Activated naive CD8-positive, alpha-beta T cell treated with anti-CD3 and anti-CD28 coated beads, Interleukin-2, amount 50 U/mL, for 16 hours (primary cell): ENCODE measurements around the gene ULK4.

ENCODE experiments used
- DNase-seq: peaks from one replicate; pipeline ENCODE4 v3.0.0-alpha.2; 2020; ENCODE audit warnings: low read depth, low spot score

Gene ULK4

DNA sequence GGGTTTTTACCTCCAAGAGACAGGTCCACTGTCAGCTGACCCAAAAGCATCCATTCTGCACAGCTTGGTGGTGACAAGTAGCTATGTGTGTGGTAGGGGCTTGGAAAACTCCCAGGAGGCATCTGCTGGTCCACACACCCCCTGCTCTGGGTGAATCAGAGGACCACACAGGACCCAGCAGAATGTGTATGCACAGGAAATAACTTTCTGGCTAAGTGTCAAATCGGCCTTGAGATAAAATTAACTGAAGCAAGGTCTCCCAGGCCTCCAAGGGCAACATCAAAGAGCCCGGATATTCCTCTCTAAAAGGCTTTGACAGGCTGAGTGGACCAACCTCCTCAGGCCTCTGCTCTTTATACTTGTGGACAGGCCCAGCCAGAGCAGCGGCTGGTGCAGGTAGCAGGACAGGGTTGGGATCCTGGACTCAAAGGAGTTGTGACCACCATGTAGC lies 696.1 kb downstream of the ULK4 start:
- DNase-seq, result no peak

DNA sequence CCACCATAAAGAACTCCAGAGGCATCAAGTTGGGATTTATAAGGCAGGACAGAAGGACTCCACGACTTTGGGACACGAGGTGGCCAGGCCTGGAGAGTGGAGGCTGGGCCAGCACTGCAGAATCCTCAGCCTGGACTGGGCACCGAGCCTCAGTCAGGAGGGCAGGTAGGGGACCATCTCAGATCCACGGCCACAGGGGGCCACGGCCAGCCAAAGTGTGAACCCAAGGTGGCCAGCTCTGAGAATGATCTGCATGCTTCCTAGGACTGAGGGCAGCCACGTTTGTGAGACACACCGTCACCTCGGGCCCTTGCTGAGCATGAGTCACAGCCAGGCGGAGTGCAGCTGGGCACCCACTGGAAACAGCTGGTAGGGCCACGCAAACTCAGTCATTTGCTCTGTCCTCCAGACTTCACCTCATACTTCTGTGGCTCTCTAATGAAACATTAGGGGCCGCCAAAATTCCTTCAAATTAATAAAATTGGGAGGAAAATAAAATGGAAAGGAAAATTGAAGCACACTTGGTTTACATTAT lies 696.8 kb downstream of the ULK4 start:
- DNase-seq, result no peak

DNA sequence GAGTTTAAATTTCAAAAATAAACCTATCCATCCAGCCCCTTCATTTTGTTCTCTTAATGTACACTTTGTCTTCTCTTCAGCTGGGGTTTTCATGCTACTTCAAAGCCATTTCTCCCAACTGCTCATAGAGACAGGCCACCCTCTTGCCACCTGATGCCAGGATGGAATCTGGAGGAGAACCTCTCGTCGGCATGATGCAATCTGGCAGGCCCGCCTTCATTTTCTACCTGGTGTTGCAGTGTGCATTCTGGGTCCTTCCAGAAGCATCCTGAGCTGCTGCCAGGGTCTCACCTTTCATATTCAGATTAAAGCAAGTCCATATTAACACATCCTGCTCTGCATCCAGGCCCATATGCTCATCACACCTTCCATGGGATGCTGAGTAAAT lies 701.8 kb downstream of the ULK4 start:
- no peak for DNase-seq

DNA sequence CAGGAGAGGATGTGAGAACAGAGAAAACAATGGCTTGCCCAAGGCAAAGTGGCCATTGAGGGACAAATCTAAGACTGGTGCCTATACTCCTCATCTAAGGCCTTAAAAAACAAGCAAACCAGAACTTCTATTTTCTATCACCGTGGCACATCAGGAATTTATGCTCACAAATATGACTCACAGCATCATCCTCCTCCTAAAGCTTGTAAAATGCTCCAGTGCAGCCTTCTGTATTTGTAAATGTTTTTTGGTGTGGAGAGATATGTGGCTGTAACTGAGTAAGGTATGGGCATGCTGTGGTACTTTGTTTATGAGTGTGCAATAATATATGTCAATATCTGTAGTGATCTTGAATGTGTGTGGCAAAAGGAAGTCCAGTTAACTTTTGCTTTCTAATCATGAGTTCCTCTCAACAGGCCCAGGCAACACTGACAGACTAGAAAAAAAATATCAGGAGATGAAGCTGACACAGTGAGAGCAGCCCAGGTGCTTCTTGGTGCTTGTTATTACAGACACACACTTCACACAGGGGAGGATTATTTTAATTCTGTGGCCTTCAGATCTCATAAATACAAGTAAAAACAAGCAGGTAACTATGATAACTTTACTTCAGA lies 702.3 kb downstream of the ULK4 start:
- DNase-seq, result no peak

DNA sequence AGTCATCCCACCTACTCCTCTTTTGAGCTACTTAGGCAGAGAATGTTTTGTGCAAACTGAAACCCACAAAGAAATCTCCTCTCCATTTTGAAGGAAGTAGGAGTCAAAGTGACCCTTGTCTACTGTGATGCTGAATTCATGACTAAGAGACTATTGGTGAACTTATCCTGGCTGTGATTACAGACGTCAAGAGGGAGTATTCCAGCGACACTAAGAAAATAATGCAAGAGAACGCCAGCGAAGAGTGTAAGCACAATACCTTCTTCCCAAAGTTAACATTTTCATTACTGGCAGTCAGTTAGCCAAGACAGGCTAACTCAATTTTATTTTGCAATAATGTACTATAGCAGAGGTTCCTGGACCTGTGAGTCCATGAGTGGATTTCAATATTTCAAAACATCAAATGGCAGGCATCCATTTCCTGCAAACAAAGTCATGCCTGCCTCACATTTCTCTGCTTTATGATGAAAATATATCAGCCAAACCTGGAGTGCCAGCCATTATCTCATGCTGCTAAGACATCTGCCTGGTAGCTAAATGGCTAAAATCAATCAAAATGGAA lies 703.6 kb downstream of the ULK4 start:
- no peak for DNase-seq

DNA sequence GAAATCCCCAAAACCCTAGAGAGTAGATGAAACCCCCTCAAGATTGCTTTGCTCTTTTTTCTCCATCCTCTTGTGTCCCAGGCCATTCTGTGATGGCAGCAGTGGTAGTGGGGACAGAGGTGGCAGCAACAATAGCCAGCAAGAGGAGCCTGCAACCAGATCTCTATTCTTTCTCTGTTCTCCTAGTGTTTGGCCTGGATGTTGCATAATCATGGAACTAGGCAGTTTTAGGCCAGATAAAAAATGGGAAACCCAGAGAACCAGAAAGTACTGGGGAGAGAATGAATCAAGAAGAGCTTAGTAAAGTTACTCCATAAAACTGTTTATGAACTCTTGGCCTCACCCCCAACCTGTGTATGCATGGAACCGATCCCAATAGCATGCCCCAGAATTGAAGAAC lies 710.3 kb downstream of the ULK4 start:
- DNase-seq, result no peak

DNA sequence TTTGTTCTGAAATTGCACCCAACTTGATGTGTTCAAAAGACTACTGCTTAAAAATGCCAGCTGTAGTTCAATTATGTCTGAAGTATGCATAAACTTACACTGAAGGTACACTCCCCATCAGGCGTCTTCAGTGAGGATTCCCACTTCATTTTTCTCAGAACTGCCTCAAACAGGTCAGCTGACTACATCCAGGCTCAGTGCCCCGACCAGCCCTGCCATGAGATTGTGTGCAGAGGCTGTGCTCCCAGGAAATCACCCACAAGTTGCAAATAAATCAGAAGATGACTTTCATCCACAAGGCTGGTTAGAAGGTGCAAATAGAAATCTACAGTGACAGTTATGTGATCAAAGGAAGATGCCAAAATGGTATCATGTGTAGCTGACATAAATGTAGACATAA lies 711.1 kb downstream of the ULK4 start:
- no peak for DNase-seq

DNA sequence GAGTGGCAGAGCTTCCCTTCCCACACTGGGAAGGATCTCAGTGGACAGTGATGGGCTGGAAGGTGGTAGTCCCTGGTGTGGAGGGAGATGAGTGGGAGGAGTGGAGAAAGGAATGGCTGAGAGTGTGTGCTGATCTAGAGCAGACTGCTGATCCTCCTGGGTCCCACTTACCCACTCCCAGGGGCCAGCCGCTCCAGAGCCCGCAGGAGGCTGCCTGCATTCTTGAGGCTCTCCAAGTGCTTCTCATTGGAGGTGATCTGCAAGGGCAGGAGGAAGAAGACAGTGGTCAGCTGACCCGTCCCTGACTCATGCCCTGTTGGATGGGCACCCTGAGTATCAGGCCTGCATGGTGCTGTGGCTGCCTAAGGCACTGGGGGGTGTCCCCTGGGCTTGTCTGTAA lies 712.6 kb downstream of the ULK4 start:
- DNase-seq, result no peak

DNA sequence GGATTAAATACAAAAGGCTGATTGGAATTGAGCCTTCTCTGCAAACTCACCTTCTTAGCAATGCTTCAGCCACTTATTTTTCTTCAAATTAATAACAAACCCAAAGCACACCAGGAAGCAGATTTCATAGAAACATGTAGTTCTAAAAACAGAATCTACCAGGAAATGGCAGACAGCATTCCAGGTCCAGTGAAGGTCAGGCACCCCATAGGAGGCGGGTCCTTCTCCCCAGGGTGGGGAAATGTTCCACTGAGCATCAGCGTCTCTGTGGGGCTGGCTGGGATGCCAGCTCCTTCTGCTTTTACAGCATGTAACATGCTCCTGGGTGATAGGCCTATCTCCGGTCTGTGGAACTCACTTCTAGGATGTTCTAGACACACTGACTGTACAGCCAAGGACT lies 713.4 kb downstream of the ULK4 start:
- no peak for DNase-seq

DNA sequence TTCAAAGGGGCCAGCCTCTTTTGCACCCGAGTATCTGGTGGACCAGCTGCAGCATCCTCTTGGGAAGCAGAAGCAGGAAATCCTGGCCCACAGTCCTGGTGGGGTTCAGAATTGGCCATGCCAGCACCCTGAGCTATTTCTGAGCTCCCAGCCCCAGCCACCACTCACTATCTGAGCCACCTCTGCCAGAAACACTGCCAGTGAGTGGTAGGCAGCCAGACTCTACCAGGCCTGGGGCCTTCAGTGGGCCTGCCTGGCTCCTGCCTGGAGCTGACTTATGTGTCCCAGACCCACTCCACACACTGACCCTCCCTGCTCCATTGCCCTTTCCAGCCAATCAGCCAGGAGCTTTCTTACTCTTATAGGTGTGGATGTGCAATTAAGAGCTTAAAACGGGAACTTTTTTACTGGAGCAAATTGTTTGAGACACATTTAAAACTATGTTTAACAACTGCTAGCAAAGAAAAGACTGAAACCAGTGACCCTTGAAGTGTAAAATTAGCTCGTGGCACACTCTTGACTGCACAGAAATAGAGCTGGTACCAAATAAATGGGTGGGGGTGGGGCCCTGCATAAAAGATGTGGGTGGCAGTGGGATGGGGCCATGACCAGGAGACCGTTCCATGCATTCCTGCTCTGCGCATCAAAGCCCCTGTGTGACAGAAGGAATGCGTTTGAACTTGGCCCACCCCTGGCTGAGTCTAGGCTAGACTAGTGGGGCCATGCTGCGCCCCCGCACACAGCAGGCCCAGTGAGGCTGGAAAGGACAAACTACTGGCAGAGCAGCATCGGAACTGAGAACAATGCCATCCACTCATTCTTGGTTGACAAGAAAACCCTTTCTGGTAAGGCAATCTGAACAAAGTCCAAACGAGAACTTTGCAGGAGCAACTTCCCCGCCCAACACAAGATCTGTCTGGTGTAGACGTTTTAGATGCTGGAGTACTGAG lies 714.6 kb downstream of the ULK4 start:
- no peak for DNase-seq

DNA sequence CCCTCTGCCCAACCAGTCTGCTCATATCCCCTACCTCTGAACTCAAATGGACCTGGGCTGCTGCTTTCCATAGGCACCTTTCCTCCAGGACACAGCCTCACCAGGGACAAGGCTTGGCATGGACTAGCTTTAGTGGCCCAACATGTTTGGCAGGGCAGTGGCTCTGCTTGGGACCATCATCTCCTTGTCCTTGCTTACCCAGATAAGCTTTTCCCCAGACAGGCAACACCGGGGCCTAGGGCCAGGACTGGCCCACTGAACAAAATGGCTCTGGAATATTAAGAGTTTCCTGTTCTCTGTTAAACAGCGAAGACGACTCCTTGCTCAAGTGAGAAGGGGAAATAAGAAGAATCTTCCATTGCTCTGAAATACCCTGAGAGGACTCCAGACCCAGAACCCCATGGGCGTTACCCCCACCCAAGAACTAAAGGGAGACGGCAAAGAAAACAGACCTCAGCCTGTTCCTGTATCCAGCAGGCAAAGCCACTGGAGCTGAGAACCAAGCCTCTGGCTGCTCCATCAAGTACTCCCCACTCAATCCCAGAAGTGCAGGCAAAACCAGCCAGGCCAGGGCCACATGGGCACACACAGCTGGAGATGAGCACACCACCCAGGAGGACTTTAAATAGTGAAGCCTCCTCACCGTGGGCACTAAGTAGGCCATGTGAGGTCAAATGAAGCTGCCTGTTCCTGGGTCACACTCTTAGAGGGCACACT lies 717.1 kb downstream of the ULK4 start:
- no peak for DNase-seq

DNA sequence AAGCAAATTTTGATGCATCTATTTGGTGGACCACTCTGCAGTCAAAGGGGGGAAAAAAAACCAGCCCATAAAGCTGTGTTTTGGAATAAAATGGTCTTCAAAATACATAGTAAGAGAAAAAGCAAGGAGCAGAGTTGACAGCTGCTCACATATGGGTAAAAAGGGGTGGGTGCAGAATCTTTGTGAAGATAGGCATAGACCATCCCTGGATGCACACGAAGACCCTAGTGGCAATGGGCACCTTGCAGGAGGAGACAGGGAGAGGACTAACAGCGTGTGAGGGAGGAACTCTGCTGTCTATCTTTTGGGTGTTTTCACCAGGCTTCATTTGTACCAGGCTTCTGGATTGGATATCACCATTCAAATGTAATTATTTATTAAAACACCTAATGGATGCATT lies 718.7 kb downstream of the ULK4 start:
- DNase-seq, result no peak

DNA sequence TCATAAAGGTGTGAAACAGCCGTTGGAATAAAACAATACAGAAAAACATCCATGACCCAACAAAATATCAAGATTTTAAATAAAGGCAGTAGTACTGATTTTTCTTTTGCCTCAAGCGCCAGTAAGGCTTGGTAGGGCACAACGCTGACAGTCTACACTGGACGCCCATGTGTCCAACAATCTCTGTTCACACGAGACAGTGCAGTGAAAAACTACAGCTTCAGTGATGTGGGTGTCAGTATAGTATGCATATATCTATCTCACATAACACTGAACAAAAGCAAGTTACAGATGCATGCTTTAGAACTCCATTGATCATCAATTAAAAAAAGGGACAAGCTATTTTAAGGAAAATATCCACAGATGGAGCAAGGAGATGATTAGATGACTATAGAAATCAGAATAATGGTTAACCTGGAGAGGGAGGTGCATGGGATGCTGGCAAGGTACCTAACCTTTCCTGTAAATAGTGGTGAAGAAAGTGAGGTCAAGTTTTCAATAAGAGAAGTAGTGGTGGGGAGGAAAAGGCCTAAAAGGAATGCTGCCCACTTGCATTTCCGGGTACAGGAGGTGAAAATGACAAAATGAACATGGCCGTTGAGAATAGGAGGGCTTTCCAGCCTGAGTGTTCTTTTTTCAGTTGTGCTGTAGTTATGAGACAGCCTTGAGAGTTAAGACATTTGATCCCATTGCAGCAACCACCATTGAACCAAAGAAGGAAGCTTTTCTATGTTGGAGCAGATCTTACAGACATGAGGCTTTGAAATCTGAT lies 719.9 kb downstream of the ULK4 start:
- DNase-seq, result no peak

DNA sequence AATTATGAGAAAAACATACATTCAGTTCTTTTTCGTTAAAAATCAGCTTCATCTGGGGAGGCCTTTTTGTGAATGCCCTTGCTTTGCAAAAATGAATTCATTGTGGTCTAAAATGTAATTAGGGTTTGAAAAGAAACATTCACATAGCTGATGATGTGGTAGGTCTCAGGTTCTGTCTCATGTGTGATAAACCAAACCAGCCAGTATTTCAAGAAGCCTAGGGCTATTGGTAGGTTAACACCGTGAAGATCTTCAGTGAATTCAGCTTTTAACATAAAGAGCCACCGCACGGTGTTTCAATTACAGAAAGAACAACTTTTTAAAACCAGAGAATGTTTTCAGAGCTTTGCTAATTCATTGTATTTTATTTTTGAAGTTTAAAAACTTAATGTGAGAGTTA lies 720.7 kb downstream of the ULK4 start:
- no peak for DNase-seq

DNA sequence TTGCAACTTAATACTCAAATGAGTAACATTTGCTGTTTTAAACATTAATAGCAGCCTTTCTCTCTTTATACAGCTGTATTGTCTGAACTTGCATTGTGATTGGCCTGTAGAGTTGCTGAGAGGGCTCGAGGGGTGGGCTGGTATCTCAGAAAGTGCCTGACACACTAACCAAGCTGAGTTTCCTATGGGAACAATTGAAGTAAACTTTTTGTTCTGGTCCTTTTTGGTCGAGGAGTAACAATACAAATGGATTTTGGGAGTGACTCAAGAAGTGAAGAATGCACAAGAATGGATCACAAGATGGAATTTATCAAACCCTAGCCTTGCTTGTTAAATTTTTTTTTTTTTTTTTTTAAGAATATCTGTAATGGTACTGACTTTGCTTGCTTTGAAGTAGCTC lies 722.3 kb downstream of the ULK4 start:
- no peak for DNase-seq

DNA sequence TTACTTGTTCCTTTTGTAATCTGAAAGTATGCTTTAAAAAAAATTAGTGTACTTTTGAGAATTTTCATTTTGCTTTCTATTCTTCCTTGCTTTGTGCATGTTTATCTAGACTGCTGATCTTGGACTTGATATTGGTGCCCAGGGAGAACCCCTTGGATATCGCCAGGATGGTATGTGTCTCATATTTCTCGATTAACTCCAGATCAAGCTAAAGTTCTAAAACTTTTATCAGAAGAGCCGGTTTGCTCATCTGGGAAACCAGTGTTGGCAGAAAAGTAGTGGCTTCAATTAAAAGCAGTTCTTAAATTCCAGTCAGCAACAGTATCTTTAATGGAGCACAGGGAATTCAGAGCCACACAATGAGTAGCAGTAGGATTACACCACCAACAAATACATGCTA lies 724.0 kb downstream of the ULK4 start:
- no peak for DNase-seq

DNA sequence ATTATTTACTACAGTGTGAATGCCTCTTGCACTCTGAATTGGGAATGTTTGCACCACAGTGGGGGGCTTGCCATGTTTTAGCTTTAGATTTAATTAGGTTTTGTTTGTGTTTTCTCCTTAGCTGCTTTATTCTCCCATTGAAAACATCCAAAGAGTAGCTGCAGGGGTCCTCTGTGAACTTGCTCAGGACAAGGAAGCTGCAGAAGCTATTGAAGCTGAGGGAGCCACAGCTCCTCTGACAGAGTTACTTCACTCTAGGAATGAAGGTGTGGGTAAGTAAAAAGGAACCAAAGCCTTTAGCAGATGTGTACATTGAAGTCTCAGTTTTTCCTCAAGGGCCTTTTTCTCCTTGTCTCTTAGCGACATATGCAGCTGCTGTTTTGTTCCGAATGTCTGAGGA lies 725.7 kb downstream of the ULK4 start:
- DNase-seq, result no peak

DNA sequence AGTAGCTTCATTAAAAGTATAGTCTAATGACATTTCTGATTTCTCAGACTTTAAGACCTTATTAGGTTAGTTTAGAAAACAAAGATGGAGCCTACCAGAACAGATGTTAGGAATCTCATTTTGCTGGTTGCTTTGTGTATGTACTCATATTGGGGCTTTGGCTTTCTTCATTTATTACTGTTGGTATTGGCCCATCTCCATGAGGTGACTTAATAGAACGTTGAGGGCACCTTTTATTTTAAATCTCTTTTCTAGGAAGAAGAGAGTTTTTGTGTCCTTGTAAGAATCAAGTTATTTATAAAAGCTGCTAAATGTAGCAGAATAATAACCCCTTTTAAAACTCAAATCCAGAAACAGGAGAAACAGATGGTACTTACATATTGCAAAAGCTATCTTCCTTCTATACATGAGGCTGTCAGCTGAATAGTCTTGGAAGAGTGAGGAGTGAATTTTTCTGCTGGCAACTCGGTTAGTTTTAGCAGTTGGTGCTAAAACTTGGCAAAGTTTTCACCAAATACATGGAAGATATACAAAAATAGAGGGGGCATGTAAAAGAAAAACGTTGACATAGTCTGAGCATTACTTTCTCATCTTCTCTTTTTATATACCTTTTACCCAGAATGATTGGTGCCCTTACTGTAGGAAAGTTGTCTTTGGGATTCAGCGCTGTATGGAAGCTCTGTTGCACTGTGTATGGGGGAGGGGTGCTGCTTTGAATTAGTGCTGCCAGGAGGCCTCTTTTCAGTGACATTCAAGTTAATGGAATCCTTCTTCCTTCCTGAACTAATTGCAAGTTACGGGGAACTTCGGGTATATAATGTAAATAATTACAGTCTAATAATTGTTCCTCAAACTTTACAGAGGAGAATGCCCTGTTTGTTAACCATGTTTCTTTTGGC lies 726.8 kb downstream of the ULK4 start:
- DNase-seq, result no peak

DNA sequence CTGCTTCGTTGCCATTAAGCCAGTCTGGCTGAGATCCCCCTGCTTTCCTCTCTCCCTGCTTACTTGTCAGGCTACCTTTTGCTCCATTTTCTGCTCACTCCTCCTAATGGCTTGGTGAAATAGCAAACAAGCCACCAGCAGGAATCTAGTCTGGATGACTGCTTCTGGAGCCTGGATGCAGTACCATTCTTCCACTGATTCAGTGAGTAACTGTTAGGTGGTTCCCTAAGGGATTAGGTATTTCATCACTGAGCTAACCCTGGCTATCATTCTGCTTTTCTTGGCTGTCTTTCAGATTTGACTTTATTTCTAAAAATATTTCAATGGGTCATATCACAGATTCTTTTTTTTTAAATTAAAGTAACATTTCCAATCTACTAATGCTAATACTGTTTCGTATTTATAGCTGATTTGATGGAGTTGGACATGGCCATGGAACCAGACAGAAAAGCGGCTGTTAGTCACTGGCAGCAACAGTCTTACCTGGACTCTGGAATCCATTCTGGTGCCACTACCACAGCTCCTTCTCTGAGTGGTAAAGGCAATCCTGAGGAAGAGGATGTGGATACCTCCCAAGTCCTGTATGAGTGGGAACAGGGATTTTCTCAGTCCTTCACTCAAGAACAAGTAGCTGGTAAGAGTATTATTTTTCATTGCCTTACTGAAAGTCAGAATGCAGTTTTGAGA lies 737.6 kb downstream of the ULK4 start:
- DNase-seq, result no peak

DNA sequence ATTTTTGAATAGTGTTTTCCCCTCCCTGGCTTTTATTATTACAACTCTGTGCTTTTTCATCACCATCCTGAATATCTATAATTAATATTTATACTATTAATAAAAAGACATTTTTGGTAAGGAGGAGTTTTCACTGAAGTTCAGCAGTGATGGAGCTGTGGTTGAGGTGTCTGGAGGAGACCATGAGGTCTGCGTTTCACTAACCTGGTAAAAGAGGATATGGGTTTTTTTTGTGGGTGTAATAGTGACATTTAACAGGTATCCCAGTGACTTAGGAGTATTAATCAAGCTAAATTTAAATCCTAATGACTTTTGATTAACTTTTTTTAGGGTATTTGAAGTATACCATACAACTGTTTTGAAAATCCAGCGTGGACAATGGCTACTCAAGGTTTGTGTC lies 738.2 kb downstream of the ULK4 start:
- no peak for DNase-seq
